Fibroblast of villous mesenchyme (primary cell): ENCODE results near the gene CLK3. TPM values are rescaled to one million over a fixed set of nuclear protein-coding genes. Genes with fewer than 3 reads are reported as not detected.

Experiments used
- DNase-seq: peaks from one replicate; pipeline ENCODE4 v3.0.0-alpha.2; 2010; ENCODE audit warnings: low read depth
- H3K4me3 ChIP-seq: 2 replicates; pipeline ENCODE4 v1.5.1; 2011; ENCODE audit warnings: low read depth, mild to moderate bottlenecking, low read length
- total RNA-seq: library from RNA; depleted of rRNA; stranded (reverse); fragments of >200 nt; gene quantifications from 2 replicates; pipeline ENCODE4 v1.2.3, GENCODE V29; 2012
- TF ChIP-seq, protein P1 (sequence below): IDR thresholded peaks from 2 replicates; pipeline ENCODE4 v1.5.1; 2012; ENCODE audit warnings: low read depth, mild to moderate bottlenecking, low read length; ENCODE audit not compliant: insufficient read depth

CLK3 gene
- total RNA-seq, 1 donor = 38.4 TPM

DNA sequence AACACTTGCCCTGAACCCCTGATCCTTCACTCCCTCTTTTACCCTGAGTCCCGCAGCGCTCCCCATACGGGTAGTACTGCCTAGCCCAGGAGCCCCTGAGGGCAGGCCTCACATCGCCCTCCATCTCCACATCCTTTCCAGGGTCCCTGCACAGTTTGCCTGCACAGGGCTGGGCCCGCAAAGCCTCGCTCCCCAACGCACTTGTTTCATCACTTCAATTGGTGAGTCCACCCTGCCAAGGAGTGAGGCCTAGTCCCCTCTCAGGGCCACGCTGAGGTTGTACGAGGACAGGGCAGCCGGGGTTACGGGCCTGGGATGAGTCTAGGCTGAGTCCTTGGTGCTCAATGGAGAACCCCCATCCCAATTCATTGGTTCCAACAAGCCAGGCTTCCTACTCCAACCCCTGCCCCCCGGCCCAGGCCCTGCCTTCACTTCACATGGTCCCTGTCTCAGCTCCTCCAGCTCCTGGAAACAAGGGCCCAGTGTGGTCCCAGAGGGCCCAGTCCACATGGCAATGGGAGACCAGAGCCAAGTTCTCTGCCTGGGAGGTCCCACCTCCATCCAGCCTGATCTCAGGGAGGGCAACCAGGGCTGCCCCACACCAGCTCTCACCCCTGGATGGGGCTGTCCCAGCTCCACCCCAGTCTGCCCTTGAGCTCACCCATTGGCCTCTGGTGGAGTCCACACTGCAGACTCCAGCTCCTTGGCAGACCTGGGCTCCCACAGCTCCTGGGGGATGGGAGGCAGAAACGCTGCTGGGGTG is 12.4 kb upstream of the CLK3 start:
- DNase-seq = no peak
- TF ChIP-seq, protein P1, sequence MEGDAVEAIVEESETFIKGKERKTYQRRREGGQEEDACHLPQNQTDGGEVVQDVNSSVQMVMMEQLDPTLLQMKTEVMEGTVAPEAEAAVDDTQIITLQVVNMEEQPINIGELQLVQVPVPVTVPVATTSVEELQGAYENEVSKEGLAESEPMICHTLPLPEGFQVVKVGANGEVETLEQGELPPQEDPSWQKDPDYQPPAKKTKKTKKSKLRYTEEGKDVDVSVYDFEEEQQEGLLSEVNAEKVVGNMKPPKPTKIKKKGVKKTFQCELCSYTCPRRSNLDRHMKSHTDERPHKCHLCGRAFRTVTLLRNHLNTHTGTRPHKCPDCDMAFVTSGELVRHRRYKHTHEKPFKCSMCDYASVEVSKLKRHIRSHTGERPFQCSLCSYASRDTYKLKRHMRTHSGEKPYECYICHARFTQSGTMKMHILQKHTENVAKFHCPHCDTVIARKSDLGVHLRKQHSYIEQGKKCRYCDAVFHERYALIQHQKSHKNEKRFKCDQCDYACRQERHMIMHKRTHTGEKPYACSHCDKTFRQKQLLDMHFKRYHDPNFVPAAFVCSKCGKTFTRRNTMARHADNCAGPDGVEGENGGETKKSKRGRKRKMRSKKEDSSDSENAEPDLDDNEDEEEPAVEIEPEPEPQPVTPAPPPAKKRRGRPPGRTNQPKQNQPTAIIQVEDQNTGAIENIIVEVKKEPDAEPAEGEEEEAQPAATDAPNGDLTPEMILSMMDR = no peak
- no peak overlapping the region for H3K4me3 ChIP-seq

DNA sequence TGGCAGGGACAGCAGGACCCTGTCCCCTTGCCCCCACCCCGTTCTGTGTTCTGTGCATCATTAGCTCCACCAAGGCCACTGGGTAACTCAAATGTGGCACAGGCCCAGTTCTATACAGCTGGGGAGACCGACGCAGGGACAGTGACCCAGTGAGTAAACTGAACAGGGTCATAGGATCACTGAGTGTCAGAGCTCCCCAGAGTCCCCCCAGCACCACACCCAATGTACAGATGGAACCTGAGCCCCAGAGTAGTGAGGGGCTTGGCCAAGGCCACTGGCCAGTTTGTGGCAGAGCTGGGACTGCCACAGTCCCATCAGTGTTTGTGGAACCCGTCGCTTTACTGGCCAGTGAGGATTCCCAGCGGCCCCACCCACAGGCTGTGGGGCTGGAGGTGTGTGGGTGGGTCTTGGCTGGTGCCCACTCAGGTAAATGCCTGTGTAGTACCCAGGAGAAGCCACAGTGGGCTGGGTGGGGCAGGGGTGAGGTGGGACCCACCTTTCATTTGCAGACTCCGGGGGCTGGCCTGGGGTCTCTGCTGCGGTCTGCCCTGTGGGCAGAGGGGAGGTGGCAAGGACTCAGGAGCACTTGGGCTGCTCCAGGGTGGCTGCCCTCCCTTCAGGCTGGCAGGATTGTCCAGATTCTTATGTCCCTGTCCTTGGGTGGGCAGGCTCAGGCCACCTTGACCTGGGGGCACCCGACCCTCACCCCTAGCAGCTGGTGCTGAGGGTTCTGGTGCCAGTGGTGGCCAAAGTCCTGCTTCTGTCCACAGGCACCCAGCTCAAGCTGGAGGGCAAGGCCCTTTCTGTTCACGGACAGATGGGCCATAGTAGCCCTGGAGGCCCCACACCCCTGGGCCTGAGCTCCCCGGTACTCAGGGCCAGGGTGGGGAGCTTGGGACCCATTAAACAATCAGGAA is 11.6 kb upstream of the CLK3 start:
- DNase-seq = no peak
- TF ChIP-seq, protein P1 = no peak
- no peak overlapping the region for H3K4me3 ChIP-seq

DNA sequence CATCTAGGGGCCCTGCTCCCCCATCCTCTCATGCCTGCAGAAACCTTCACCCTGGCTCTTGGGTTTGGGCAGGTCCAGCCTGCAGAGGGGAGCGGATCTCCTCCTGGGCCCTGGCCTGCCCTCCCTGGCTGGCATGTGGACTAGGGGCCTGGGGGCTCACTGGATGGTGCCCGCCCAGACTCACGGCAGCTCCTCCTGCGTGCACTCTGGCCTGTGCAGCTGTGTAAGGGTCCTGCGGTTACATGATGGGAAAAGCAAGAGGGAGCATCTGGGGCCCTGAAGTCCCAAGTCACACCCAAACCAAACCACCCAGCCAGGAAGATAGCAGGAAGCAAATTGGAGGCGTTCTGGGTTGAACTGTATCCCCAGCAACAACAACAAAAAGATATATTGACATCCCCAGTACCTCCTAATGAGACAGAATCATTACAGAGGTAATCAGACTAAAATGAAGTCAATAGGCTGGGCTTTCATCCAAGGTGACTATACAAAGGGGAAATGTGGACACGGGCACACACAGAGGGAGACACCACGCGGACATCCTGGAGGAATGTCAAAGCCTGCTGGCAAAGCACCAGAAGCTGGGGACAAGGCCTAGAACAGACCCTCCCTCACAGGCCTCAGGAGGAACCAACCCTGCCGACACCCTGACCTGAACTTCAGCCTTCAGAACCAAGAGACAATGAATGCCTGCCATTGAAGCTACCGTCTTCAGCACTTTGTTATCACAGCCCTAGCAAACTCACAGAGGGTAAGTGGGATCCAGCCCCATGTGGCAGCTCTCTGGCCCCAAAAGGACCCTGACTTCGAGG is 10.4 kb upstream of the CLK3 start:
- no peak overlapping the region for H3K4me3 ChIP-seq
- TF ChIP-seq, protein P1 = no peak
- no peak for DNase-seq

DNA sequence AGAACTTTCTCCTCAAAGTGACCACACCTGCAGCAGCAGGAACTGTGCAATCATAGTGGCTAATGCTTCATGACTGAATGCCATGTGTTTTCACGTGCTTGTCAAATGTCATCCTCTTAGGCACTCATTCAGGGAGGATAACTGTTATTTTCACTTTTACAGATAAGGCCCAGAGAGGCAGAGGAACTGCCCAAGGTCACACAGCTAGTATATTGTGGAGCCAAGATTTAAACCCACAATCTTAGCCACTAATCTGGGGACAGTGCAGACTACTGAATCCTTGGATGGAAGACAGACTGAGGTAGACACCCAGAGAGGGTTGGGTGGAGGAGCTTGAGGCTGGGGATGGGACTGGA is 9.9 kb upstream of the CLK3 start:
- no peak for DNase-seq
- H3K4me3 ChIP-seq = no peak overlapping the region
- TF ChIP-seq, protein P1 = no peak

DNA sequence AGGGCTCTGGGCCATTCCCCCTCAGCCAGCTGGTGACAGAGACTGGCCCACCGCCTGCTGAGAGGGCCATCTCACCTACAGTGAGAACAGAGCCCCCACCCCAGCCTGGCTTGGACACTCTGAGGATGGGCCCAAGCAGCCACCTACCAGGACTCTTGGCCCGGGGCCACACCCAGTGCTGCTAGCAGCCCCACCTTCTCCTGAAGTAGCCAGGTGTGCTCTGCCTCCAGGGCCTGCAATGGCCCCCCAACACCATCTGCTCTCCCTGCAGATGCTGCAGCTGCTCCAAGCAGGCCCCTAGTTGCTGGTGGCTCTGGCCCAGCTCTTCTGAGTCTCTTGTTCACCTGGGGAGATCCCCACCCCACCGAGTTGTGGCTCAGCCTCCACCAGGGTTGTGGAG is 6.8 kb upstream of the CLK3 start:
- TF ChIP-seq, protein P1 = no peak
- no peak for DNase-seq
- H3K4me3 ChIP-seq = no peak overlapping the region

DNA sequence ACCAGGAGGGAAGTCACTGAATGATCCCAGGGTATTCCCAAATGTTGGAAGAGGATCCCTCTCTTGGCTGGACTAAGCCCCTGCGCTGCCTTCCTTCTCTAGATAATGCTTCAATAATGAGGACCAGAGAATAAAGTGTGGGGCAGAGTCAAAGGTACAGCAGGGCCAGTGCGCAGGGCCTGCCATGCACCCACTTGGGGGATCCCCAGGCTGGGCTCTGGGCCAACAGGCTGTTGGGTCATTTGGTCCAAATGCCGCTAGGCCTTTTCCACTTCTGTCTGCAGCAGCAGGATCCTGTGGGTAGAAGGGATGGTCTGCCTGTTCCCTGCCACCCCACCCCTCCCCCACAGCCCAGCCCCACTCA is 5.7 kb upstream of the CLK3 start:
- H3K4me3 ChIP-seq = no peak overlapping the region
- DNase-seq = no peak
- TF ChIP-seq, protein P1 = no peak
